Measurements from ENCODE around the gene RPL5.
"Not testable (repeated sequence)": the region's sequence is repeated elsewhere in the genome, so short reads cannot be mapped to it uniquely, and the experiment has no call there.

Gene RPL5

DNA sequence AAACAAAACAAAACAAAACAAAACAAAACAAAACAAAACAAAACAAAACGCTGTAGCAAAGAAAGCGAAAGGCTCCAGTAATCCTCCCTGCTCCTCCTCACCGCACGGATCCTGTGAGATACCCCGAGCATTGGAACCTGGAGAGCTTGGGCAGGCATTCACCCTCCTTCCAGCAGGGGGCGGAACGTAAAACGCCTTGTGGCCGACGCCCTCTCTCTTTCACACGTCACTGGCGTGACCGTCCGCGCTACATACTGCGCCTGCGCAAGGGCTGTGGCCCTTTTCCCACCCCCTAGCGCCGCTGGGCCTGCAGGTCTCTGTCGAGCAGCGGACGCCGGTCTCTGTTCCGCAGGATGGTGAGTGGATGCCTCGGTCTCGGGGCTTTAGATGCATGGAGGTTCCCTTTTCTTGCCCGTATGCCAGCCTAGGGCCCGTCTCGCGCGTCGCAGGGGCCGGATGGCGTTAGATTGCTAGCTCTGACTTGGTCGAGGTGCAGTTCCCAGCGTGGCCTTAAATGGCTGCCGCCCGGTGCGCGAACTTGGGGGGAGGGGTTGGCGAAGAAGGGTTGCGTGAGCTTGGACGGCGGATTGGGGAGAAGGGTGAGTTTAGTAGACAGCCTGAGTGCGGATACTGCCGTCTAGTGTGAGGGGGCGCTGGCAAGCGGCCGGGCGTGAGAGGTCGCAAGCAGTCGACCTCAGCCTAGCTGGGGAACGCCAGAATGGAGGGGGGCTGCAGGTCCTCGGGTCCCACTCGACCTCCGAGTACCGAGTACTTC lies at the start of gene RPL5:
Gene RPL5 (plus strand): TSS at position 279 of the 775 bp plus-strand sequence. CDS start 75 bp downstream, at position 354.
- peaks cover 36% of the 10 kb centered on the region for H3K4me1 Mint-ChIP-seq
- H3K36me3 Mint-ChIP-seq, result peaks cover 39% of the 10 kb centered on the region
- no peaks in the 10 kb centered on the region for H3K9me3 Mint-ChIP-seq
- H3K27ac Mint-ChIP-seq, result peak within 1 kb of the TSS; percentile 99
- no peaks in the 10 kb centered on the region for H3K27me3 Mint-ChIP-seq
- H3K4me3 Mint-ChIP-seq, result peak within 1 kb of the TSS; percentile 100

DNA sequence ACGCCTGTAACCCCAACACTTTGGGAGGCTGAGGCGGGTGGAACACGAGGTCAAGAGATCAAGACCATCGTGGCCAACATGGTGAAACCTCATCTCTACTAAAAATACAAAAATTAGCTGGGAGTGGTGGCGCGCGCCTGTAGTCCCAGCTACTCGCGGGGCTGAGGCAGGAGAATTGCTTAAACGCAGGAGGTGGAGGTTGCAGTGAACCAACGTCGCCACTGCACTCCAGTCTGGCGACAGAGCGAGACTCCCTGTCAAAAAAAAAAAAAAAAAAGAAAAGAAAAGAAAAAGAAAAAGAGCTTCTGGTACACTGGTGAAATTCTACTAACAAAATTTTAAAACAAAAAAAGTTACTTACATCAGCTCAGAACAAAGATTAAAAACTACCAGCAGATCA lies 48.3 kb upstream of the RPL5 start:
- H3K9me3 Mint-ChIP-seq, H3K36me3 Mint-ChIP-seq, H3K27ac Mint-ChIP-seq: not testable (repeated sequence)
- Mint-ChIP-seq H3K4me3 (peak overlapping the region; percentile 83), H3K4me1 (peaks cover 22% of the 10 kb centered on the region), H3K27me3 (peaks cover 19% of the 10 kb centered on the region)

DNA sequence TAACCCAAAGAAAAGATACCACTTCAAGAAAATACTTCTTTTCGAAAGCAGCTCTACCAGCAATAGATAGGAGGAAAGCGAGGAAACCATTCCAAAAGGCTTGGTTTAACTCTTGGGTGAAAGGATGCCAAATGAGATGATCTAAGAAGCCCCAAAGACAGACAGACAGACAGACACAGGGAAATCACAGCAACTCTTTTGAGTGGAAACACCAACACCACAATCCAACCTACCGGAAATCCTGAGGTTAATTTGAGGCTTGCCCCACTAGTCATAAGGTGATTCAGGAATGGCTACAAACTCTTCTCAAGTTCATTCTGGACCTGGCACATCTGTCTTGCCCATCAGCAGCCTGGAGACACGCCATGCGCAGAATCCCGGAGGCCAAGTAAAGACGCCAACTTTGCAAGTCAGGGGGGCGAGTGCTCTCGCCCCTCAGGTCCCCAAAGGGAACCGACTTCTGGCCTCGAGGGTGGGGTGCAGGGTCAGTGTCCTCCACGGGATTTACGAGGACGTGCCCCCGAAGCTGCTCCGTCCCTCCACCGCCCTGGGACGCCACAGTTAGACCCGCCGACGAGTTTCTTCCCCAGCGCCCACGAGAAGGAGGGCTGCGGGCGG lies 47.7 kb upstream of the RPL5 start:
- H3K27me3 Mint-ChIP-seq, result peaks cover 17% of the 10 kb centered on the region
- peaks cover 22% of the 10 kb centered on the region for H3K4me1 Mint-ChIP-seq
- no peak overlapping the region for H3K27ac Mint-ChIP-seq
- H3K4me3 Mint-ChIP-seq, result peak overlapping the region; percentile 83
- no peaks in the 10 kb centered on the region for H3K36me3 Mint-ChIP-seq
- H3K9me3 Mint-ChIP-seq, result no peaks in the 10 kb centered on the region

DNA sequence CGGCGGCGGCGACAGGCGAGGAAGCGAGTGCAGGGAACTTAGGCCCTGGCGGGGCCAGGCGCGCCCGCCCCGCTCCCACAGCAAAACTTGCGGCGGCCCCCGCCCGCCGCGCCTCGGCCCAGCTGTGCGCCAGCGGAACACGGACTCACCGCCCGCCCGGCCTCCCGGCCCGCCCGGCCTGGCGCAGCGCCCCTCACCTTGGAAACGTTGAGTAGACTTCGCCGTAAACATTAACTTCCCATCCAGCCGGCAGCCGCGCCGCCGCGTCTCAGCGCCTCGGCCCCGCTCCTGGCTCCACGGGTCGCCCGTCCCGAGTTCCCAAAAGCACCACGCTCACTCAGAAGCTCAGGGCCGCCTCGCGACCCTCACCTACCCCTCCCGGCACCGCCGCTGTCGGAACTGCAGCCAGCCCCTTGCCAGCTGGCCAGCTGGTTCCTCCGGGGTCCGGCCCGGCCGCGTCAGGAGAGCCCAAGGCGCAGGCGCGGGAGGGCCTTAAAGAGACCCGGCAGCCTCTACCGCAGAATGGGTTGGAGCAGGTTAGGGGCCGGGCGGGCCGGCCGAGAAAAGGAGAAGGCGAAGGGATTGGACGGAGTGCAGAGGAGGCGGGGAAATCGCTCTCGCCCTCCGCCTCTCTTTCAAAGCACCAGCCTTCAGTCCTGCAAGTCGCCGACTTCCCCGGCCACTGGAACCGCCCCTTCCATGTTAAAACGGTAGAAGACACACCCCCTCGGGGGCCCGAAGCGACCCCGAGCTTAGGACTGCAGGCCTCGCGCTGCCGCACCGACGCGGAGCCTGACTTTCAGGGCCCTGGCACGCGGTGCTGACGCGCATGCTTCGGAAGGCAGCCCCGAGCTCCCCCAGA lies 47.0 kb upstream of the RPL5 start, which contains the start of gene EVI5:
Gene EVI5 (minus strand): TSS at position 470 of the 862 bp plus-strand sequence. CDS start 48,562 bp downstream, outside the sequence.
- Mint-ChIP-seq H3K27ac (no peak within 1 kb of the TSS), H3K4me3 (peak within 1 kb of the TSS; percentile 83), H3K9me3 (no peaks in the 10 kb centered on the region), H3K27me3 (peaks cover 15% of the 10 kb centered on the region), H3K4me1 (peaks cover 22% of the 10 kb centered on the region), H3K36me3 (no peaks in the 10 kb centered on the region)

DNA sequence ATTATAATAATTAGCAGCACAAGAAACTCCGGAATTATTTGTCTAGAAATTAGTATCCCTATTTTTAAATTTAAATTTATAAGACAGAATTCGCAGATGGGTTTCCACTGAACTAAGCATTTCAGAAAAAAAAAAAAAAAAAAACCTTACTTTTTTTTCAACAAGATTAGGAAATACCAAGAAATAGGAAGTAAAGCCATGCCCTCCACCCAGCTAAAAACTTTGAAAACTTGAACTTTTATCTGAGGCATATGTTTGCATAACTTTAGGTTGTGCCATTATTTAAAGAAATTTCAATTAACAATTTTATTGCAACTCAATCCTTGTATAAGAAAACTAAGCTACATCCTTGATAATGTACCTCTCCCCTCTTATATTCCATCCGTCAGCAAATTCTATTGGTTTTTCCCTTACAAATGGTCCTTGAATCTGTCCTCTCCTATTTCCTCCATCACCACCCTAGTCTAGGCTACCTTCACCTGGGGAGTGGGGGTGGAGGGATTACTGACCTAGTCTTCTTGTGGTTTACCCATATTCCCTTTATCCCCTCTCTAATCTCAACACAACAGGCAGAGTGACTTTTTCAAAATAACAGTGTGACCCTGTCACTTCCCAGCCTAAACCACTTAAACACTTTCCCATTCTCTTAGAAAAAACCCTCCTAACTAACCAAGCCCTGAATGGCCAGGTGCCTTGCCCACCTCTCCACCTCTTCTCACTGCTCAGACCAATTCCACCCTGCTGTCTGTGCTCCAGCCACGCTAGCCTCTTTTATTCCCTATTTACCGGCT lies 45.5 kb upstream of the RPL5 start:
- H3K4me1 Mint-ChIP-seq, result peaks cover 22% of the 10 kb centered on the region
- H3K27me3 Mint-ChIP-seq, result peaks cover 12% of the 10 kb centered on the region
- H3K27ac Mint-ChIP-seq, result peak overlapping the region; percentile 64
- H3K36me3 Mint-ChIP-seq, result no peaks in the 10 kb centered on the region
- no peak overlapping the region for H3K4me3 Mint-ChIP-seq
- H3K9me3 Mint-ChIP-seq, result no peaks in the 10 kb centered on the region

DNA sequence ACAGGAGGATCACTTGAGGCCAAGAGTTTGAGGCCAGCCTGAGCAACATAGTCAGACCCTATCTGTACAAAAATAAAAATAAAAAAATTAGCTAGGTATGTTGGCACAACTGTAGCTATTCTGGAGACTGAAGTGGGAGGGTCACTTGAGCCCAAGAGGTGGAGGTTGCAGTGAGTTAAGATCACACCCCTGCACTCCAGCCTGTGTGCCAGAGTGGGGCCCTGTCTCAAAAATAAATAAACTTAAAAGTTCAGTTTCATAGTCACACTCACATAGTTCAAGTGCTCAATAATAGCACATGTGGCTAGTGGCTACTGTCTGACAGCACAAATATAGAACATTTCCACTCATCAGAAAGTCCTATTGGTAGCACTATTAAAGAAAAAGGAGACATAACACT lies 41.8 kb upstream of the RPL5 start:
- Mint-ChIP-seq H3K27ac (no peak overlapping the region), H3K27me3 (peaks cover 8% of the 10 kb centered on the region)

DNA sequence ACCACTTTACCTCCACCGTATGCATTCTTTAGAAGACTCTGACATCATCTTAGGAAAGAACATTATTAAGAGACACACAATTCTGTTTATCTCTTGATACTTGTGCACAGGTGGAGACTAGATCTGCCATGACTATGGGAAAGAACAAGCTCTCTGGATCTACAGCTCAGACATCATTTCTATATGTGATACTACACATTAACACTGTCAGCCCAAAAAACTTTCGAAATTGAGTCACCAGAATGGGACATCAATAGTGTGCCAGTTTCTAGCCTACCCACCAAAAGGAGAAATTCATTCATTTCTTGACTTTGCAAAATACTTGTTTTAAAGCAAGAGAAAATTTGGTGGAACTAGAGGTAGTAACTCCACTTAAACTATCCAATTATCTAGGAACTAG lies 41.0 kb upstream of the RPL5 start:
- Mint-ChIP-seq H3K27me3 (peaks cover 4% of the 10 kb centered on the region), H3K4me3 (no peak overlapping the region), H3K4me1 (peaks cover 6% of the 10 kb centered on the region), H3K27ac (no peak overlapping the region), H3K9me3 (no peaks in the 10 kb centered on the region), H3K36me3 (no peaks in the 10 kb centered on the region)

More for the DNA sequence above, 41.8 kb upstream of the RPL5 start:
- no peaks in the 10 kb centered on the region for H3K9me3 Mint-ChIP-seq
- no peaks in the 10 kb centered on the region for H3K36me3 Mint-ChIP-seq
- H3K4me3 Mint-ChIP-seq, result no peak overlapping the region
- peaks cover 6% of the 10 kb centered on the region for H3K4me1 Mint-ChIP-seq

DNA sequence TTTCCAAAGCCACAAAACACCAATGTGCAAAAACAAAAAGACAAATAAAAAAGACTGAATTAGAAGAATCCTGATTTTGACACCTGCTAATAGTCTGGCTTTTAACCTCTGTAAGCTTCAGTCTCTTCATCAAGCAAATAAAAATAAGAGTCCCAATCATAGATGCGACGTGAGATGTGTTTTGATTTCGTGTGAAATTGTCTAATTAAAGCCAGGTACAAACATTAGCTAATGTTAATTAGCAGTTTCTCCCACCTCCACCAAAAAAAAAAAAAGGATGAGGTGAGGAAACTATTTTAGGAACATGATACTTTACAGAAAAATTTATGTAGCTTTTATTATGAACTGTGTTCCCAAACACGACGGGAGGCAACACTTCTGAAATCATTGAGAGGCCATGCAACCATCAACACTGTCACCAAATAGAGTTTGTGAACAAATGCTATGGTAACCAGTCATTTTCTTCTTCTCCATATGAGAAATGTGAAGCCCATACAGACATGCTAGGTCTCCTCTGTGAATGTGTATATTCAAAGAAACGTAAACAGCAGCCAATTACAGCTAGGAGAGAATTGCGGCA lies 40.3 kb upstream of the RPL5 start:
- no peaks in the 10 kb centered on the region for H3K36me3 Mint-ChIP-seq
- H3K4me3 Mint-ChIP-seq, result no peak overlapping the region
- peaks cover 3% of the 10 kb centered on the region for H3K27me3 Mint-ChIP-seq

DNA sequence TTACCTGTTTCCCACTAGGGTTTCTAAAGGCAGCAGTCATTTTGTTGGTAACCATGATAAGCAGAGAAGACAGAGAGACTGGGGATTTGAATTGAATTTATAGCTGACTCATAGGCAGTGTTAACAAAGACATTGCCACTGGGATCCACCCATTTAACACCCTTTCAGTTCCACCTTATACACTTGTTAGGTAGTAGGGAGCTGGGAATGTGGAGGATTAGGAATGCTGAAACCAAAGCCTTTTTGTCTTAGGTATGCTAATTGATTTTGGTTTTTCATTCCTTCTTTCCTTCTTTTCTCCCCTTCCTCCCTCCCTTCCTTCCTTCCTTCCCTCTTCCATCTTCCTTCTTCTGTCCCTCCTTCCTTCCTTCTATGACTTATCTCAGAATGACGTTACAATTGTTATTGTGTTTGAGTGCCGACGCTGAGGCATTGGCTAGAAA lies 39.5 kb upstream of the RPL5 start:
- no peak overlapping the region for H3K4me3 Mint-ChIP-seq
- no peaks in the 10 kb centered on the region for H3K4me1 Mint-ChIP-seq
- no peak overlapping the region for H3K27ac Mint-ChIP-seq
- H3K36me3 Mint-ChIP-seq, result no peaks in the 10 kb centered on the region
- H3K9me3 Mint-ChIP-seq, result no peaks in the 10 kb centered on the region
- H3K27me3 Mint-ChIP-seq, result peaks cover 3% of the 10 kb centered on the region

More for the DNA sequence above, 40.3 kb upstream of the RPL5 start:
- H3K27ac Mint-ChIP-seq, result no peak overlapping the region
- peaks cover 3% of the 10 kb centered on the region for H3K4me1 Mint-ChIP-seq
- H3K9me3 Mint-ChIP-seq, result no peaks in the 10 kb centered on the region

DNA sequence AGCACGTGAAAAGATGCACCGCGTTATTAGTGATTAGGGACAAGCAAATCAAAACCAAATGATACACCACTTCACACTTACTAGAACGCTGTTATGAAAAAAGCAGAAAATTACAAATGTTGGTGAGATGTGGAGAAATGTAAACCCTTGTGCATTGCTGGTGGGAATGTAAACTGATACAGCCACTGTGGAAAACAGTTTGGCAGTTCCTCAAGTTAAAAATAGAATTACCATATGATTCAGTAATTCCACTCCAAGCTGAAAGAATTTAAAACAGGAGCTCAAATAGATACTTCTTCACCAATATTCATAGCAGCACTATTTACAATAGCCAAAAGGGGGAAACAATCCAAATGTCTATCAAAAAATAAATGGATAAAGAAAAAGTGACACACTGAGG lies 36.7 kb upstream of the RPL5 start:
- H3K27me3 Mint-ChIP-seq, result peaks cover 6% of the 10 kb centered on the region
- no peaks in the 10 kb centered on the region for H3K9me3 Mint-ChIP-seq
- no peaks in the 10 kb centered on the region for H3K36me3 Mint-ChIP-seq
- no peak overlapping the region for H3K27ac Mint-ChIP-seq
- H3K4me1 Mint-ChIP-seq, result no peaks in the 10 kb centered on the region
- no peak overlapping the region for H3K4me3 Mint-ChIP-seq

DNA sequence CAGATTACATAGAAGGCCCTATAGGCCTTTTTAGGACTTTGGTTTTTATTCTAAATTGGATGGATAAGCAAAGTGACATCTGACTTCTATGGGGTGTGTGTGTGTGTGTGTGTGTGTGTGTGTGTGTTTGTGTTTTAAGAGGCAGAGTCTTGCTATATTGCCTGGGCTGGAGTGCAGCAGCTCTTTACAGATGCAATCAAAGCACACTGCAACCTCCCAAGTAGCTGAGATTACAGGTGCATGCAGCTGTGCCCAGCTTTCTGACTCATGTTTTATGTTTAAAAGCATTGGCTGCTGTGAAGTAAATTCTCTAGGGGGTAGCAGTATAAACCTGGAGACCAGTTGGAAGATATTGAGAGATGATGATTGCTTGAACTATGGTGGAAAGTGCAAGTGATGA lies 34.5 kb upstream of the RPL5 start:
- Mint-ChIP-seq H3K36me3 (no peaks in the 10 kb centered on the region), H3K27ac (no peak overlapping the region), H3K4me3 (no peak overlapping the region), H3K27me3 (peaks cover 6% of the 10 kb centered on the region), H3K4me1 (no peaks in the 10 kb centered on the region), H3K9me3 (no peaks in the 10 kb centered on the region)

DNA sequence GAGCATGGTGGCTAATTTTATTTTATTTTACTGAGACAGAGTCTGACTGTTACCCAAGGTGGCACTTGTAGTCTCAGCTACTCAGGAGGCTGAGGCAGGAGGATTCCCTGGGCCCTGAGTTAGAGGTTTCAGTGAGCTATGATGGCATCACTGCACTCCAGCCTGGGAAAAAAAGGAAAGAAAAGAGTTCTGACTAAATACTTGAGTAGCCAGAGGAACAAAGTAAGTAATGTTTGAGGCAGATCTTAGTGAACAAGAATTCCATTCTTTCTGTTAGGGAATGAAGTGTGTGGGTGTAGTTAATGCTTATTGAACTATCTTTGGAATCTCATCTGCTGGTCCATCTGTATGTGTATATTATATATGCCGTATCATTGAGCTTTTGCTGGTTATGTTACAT lies 33.9 kb upstream of the RPL5 start:
- peaks cover 3% of the 10 kb centered on the region for H3K27me3 Mint-ChIP-seq
- H3K4me1 Mint-ChIP-seq, result no peaks in the 10 kb centered on the region
- no peaks in the 10 kb centered on the region for H3K9me3 Mint-ChIP-seq
- no peak overlapping the region for H3K27ac Mint-ChIP-seq
- H3K36me3 Mint-ChIP-seq, result no peaks in the 10 kb centered on the region
- H3K4me3 Mint-ChIP-seq, result no peak overlapping the region

DNA sequence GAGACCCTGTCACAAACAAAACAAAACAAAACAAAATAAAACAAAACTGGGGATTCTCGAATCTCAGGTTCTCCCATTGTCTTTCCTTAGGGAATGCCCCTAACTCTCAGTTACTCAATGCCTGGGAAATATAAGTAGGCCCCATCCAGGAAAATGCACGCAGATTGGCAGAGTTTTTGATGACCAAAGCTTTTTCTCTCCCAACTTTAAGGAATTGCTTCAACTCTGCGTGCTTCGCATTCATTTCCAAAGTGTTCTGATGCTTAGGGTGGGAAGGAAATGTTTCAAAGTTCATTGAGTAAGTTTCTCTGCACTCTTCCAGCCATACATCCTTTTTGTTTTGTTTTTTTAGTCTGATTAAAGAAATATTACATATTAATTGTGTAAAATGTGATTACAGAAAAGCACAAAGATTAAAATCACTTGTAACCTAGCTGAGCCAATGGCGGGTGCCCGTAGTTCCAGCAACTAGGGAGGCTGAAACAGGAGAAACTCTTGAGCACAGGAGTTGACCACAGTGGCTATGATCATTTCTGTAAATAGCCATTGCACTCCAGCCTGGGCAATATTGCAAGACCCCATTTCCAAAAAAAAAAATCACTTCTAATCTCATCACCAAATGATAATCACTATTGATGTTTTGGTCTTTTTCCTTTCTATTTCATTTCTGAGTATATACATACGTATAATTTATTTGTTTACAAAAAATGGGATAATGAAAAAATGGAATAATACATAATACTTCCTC lies 28.5 kb upstream of the RPL5 start:
- no peaks in the 10 kb centered on the region for H3K27me3 Mint-ChIP-seq
- H3K36me3 Mint-ChIP-seq, result no peaks in the 10 kb centered on the region

DNA sequence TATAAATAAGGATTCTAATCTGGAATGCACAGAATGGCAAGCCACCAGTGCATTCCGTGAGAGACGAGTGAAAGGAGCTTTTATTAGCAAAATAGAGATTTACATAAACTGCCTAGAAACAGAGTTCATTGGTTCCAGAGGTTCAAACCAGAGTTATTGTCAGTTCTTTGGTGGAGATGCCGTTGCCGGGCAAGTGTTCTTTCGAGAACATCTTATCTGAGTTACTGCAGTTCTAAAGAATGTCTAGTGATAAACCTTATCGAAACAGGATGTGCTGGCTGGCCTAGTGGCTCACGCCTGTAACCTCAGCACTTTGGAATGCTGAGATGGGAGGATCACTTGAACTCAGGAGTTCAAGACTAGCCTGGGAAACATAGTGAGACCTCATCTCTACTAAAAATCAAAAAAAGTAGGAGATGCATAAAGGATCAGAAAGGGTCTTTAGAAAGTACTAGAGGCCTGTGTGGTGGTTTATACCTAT lies 27.1 kb upstream of the RPL5 start:
- H3K4me3 Mint-ChIP-seq, result no peak overlapping the region
- no peaks in the 10 kb centered on the region for H3K36me3 Mint-ChIP-seq
- no peaks in the 10 kb centered on the region for H3K9me3 Mint-ChIP-seq
- no peaks in the 10 kb centered on the region for H3K4me1 Mint-ChIP-seq
- no peaks in the 10 kb centered on the region for H3K27me3 Mint-ChIP-seq
- H3K27ac Mint-ChIP-seq, result no peak overlapping the region

More for the DNA sequence above, 28.5 kb upstream of the RPL5 start:
- no peaks in the 10 kb centered on the region for H3K9me3 Mint-ChIP-seq
- no peaks in the 10 kb centered on the region for H3K4me1 Mint-ChIP-seq
- no peak overlapping the region for H3K27ac Mint-ChIP-seq
- H3K4me3 Mint-ChIP-seq, result no peak overlapping the region

All from activated naive CD4-positive, alpha-beta T cell treated with anti-CD3 and anti-CD28 coated beads, Interleukin-2, amount 50 U/mL, for 24 hours (primary cell).